ENCODE data around the gene CCDC57.
A peak's percentile ranks its signal among the peaks of the same experiment; 100 is the strongest.

The CCDC57 gene

DNA sequence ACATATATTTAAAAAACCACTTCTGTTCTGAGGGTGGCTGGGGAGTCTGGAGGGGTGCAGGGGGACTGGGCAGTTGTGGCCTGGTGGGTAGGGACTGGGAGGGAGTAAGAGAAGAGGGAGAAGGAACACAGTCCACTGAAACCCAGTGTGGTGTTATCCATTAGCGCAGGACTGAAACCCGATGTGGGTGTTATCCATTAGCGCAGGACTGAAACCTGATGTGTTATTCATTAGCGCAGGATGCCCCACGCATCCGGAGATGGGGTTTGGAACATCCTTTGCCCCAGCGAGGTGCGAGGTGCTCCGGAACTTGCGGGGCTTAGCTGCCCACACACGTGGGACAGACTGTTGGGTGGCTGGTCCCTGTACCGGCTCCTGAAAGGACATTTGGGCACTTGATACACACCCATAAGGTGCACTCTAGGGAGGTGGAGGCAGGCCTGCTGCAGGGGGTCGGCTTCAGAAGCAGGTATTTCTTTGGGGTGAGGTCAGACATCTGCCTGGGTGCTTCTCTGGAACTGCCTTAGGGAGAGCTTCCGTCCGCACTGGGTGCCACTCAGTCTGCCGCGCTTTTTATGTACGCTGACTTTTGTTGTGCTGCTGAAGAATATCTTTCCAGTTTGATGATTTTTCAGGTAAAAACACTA lies 94.4 kb downstream of the CCDC57 start:
- no peak for DNase-seq

DNA sequence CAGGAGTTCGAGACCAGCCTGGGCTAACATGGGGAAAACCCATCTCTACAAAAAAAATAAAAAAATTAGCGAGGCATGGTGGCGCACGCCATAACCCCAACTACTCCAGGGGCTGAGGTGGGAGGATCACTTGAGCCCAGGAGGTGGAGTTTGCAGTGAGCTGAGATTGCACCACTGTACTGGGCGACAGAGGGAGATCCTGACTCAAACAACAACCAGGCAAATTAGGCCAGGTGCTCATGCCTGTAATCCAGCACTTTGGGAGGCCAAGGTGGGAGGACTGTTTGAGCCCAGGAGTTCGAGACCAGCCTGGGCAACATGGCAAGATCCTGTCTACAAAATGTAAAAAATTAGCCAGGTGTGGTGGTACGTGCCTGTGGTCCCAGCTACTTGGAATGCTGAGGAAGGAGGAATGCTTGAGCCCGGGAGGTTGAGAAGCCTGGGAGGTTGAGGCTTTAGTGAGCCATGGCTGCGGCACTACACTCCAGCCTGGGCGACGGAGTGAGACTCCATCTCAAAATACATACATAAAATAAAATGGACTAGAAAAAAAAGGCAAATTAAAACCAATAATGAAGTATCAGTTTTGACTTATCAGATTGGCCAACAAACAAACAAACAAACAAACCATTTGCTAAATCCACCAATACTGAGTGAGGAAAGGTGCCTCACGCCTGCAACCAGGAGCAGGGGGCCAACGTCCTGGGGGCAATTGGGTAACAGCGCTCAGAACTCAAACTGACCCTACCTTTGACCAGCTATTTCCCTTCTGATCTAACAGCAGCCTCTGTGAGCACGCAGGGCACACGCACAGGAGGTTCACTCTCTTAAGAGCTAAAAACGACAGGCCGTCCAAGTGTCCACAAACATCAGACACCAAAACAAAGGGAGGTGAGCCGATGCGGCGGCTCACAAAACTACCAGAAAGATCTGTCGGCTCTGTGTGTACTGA lies 95.2 kb downstream of the CCDC57 start:
- DNase-seq = no peak

DNA sequence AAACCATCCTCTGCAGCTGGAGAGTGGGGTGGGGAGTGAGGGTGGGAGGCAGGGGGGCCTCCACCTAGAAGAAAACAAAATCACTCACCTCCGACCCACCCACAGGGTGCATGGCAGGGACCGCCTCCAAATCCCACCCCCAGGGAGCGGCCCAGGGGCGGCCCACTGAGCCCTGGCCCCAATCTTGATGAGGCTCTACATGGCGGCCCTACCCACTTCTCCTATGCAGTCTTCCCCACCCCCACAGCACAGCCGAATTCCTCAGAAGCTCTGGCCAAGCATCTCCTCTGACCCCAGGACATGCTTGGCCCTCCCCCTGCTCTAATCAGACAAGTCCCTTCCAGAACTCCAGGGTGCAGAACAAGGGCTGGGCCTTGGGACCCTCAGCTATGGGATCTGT lies 96.4 kb downstream of the CCDC57 start:
- no peak for DNase-seq

DNA sequence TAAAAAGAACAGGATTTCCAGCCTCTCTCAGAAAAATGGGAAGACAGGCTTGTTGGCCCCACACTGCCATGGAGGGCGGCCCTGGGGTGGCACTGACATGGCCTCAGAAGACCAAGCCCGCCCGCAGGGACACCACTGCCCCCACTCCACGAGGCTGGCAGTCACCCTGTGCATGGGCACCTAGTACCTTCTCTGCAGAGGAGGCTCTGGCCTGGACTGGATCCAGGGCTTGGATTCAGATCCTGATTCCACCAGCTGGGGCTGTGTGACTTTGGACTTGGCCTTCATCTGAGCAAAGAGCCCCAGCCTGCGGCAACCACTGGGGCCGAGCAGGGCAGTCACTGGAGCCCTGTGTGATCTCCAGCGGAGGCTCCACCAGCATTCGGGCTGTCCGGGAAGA lies 97.8 kb downstream of the CCDC57 start:
- no peak for DNase-seq

DNA sequence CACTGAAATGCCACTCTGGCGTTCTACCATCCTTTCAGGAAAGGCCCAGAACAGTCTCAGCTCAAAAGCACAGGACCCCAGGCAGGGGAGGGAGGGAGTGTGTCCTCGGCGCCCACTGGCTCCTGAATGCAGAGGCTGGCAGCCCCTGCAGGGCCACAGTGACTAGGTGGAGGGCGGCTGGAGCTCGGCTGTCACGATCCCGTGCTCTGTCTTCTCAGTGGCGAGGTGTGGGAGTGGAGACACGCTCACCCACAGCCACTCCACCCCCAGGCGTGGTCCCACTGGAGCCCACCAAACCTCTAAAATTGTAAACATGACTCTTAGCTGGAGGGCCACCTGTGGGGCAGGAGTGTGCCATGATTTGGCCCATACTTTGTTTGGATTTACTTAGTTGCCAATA lies 98.2 kb downstream of the CCDC57 start:
- no peak for DNase-seq

DNA sequence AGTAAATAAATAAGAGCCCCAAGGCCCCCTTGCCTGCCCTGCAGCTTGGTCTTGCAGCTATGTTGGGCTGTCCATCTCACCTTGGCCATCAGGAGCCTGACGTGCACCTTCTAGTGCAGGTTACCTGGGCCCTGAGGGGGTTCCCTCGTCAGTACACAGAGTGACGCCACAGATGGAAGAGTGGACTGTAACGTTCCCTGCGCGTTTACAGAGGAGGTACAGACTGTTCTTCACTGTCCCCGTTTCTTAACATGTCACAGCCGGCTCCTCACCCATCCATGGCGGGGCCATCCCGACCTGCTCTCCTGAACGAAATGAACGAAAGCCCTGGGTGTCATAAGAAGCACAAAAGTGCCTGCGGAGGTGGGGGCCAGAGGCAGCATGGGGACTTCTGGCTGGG lies 98.7 kb downstream of the CCDC57 start:
- no peak for DNase-seq

DNA sequence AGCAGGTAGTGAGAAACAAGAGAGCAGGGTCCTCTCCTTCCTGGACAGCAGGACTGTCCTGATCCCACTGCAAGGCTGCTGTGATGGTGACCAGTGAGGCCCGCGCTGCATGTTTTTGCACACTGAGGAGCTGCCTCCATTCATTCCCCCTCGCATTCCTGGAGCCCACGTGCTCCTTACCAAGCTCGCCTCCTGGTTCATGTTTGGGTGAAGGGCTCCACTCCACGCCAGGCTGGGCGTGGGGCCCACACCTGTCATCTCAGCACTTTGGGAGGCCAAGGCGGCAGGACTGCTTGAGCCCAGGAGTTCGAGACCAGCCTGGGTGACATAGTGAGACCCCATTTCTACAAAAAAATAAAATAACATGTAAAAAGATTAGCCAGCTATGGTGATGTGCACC lies 99.2 kb downstream of the CCDC57 start:
- no peak for DNase-seq

DNA sequence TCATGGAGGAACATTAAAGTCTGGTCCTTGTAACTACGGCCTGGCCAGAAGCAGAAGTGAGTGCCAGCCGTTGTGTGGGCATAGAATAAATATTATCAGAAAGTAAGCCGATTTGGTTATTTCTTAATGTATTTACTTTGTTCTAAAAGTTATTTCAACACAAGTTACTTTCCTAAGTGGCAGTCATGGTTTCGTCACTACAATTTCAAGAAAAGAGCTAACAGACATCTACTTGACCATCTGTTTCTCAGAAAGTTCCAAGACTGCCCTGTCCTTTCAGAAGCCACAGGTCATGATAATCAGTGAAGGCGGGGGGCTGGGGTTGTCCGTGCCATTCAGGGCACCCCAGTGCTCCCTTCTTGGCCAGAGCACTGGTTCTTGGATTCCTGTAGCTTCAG lies 99.7 kb downstream of the CCDC57 start:
- DNase-seq = no peak

DNA sequence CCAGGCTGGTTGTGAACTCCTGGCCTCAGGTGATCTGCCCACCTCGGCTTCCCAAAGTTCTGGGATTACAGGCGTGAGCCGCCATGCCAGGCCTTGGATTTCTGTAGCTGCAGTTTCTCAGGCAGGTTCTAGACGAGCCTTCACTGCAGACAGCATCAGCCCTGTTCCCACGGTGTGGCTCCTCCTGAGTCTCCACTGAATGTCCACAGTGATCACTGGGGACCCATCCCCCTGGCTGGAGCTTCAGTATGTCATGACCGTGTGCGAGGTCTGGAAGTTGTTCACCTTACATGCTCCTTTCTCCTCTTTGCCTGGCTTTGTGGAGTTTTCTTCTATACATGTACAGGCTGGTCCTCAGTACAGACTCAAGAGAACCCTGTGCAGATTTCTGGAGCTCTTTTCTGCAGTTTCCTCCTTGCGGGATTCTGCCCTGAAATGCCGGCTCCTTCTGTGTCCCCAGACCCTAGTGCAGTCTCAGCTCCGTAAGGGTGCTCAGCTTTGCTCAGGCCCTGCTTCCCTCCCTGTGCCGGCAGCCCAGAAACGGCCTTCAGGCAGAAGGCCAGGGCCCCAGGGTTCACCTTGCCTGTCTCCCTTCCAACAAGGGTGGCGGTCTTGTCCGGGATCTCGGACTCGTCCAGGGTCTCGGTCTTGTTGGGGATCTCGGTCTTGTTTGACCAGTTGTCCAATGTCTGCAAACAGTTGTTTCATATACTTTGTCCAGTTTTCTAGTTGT lies 100.3 kb downstream of the CCDC57 start:
- DNase-seq = no peak

DNA sequence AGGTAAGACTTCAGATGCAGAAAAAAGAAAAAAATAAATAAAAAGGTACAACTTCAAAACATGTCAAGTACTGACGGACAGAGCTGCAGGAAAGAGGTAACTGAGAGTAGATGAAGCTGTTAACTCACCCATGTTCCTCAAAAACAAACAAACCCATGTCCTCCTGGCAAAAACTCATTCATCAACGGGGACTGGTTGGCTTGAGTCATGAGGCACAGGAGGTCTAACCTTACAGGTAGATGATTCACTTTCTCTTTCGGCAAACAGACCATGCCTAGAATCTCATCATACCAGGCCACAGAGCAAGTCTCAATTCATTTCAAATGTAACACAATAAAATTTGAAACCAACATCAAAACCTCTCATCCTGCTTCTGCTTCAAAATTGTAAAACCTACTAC lies 102.3 kb downstream of the CCDC57 start:
- DNase-seq = no peak

DNA sequence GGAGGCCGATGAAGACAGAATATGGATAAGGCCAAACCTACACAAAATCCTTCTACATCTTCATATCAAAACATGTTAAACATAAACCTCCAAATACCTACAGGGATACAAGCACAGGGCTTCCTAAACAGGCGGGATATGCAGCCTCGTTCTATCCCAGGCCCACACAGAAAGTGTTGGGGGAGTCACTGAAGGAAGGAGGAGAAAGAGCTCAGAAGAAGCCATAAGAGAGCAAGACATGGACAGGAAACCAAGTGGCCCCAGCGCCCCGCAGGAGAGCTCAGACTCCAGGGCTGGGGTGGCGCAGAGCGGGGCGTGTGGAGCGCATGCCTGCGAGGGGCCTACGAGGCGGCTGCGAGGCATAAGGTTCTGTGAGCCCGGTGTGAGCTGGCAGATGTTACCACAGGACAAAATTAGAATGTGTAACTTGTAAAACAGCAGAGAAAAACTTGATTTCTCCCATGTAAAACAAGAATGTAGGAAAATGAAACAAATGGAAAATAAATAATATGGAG lies 103.6 kb downstream of the CCDC57 start:
- DNase-seq = no peak

DNA sequence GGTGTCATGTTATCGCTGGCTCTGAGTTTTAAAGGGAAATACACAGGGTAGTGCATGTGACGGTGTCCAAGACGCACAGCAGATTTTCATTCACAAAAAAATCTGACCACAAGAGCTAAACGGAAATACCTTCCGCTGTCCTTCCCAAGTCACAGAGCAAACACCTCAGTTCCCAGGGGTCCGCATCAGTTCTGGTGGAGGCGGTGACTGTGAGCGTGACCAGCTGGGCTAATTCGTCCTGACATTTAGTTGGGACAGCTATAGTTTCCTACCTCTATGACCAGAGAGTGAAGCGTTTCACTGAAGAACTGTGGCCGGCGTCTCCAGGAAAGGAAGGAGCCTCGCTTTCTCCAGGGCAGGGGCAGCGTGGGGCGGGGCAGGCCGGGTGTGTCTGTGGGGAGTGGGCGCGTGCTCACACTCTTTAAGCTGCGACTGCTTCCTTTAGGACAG lies 104.1 kb downstream of the CCDC57 start:
- no peak for DNase-seq

DNA sequence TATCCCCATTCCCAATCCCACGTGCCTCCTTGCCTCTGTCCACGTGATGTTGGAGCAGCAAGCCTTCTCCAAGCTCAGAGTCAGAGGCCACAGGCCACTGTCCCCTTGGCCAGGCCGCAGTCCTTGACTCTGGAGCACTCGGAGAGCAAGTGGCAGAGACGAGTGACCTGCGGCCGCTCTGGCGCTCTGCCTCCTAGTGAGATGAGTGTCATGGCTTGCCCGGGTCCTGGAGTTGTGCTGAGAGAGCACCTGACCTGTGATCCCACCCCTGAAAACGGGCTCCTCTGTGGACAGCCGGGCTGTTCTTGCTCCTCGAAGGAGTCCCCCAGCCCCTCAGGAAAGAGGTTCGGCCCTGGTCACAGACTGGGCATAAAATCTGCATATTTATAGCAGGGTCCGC lies 104.6 kb downstream of the CCDC57 start:
- no peak for DNase-seq

DNA sequence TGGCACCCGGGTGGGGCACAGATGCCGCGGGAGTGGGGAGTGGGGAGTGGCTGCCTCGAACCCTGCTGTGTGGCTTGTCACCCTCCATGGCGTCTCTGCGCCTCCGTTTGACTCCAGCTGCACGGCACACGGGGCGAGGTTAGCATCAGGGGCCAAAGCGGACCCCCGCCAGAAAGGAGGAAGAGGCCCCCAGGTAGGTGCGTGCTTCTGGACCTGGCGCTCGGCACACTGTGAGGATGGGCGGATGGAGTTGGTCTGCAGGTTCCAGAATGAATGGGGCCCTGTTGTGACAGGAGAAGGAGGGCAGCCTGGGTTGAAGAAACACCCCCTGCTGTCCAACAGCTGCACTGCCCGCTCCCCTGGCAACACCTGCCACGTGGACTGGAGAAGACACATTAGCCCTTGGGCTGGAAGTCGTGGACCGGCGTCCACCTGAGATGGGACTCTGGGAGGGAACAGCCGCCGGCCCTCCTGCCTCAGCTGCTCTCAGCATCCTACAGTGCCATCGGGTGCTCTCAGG lies 105.2 kb downstream of the CCDC57 start:
- DNase-seq = no peak

DNA sequence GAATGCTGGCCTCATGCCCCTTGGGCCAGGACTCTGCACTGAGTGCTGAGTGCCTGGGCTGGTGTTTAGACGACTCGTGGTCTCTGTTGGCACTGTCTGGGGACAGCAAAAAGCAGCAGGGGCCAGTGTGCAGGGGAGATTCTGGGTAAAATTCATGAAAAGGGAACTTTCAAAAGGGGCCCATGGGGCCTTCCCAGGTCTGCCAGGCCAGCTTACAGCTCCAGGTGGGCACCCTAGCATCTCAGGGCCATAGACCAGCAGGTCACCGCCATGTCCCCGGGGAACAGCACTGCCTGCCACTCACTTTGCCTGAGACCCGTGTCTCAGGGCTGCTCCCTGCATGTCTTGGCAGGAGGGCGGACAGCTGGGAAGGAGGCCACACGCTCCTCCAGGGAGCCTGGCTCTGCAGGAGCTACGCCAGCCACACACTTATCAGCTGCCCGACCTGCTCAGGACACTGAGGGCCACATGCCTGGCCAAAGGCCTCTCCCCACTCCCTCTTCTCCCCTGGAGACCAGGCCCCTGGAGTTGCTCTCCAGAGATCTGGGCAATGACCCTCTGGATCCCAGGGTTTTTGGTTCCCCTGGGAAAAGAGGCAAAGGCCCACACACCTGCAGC lies 105.8 kb downstream of the CCDC57 start:
- no peak for DNase-seq

DNA sequence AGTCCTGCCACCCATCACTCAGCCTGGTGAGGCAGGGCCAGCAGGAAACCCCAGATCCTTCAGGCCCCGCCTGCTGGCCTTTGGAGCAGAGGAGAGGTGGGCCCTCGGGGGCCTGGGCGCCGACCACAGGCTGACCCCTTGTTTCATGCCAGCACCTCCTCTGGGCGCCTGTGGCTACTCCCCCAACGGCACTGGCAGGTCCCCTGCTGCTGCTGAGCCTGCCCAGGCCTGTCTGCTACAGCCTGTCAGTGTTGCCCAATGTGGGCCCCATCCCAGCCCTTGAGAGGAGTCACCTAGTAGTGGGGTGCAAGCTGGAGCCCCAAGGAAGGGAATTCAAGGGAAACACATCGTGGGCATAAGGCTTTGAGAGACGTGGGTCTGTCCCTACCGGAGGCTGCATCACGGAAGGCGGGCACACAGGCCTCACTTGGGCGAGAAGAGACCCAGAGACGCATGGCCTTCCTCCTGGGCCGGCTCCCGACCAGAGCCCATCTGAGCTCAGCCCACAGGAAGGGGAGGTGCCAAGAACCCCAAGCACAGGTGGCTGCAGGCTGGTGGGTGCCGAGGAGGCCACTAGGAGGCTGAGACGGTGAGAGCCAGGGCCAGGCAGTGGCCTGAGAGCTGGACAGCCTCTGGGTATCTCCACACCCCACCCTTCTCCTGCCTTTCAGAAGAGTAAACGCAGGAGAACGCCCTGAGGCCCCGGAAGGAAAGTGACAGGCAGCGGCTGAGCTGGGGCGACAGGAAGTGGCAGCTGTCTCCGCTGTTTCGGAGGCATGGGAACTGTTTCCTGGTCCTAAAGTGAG lies 106.6 kb downstream of the CCDC57 start:
- peak; percentile 69 for DNase-seq

DNA sequence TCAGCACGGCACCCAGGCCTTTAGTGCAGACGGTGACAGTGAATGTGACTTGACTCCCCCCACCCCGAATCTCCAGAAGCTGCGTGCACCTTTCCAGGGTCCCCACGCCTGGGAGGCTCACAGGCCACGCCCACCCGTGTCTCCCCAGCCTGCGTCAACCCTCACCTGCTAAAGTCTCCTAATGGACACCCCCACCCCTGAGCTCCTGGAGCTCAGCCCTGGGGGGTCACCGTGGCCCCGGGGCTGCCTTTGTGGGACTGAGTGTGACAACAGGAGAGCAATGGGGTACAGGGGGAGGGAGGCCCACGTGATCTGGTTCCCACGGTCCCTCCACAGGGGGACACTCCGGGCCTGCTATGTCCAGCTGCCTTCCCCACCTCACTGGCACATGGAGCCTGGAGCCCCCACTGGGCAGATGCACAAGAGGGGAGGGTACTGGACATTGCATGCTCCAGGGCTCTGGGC lies 107.2 kb downstream of the CCDC57 start:
- DNase-seq = no peak

DNA sequence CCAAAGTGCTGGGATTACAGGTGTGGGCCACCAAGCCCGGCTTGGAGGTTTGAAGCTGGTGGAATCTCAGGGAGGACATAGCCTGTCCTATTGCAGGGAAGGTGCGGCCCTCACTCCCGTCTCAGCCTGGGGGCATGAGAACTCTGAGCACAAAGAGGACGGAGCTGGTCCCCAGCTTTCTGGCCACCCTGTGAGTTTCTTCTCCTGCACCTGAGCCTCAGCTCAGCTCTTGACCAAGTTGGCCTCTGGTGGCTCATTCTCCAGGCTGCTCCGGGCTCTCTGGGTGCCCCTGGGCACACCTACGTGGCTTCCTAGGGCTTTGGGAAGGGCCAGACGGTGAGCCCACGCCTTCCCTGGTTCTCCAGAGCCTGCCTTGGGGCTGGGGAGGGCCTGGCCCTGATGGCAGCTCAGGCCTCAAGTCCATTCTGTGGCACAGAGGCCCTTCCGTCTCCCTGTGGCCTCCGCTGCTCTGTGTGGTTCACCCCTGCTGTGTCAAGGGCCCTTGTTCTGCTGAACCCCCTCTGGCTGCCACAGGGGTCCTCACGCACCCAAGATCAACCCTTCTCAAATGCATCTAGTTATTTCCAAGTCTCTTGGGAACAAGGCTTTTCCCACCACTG lies 107.7 kb downstream of the CCDC57 start:
- no peak for DNase-seq

DNA sequence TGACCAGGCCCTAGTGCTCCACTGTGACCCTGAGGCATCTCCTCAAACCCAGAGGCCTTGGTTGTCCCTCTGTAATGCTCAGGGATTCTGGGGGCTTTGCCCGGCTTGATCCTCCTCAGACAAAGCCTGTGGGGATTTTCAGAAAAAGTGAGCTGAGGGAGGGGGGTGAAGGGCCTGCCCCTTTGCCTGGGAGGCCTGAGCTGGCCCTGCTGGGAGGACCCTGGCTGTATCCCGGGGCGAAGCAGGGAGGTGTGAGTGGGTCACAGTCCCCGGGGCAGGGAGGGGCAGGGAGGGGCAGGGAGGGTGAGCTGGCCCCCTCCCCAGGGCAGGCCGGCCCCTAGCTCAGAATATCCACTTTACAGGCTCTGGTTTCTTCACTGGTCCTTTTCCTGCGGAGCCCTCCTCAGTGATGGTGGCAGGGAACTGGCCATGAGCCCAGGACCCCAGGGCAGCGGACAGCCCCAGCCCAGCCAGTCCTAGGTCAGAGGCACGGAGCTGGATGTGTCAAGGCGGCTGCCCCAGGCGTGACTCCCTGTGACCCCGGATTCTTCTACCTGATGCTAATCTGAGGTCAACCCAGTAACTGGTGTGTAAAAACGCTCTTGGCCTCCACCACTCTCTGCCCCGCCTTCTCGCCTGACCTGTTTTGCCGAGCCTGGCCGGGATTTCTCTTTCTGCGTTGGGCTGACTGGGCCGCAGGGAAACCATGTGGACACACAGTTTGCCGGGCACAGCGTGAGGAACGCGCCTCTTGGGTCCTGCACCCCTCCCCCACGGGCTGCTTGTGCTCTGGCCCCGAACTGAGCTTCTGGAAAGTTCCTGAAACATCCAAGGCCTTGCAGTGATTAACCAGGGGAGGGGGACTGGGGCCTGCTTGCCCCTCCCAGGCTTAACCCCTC lies 108.8 kb downstream of the CCDC57 start:
- no peak for DNase-seq
